ENCODE results near the gene OR5H6.
"Not testable (repeated sequence)": the region's sequence is repeated elsewhere in the genome, so short reads cannot be mapped to it uniquely, and the experiment has no call there.

OR5H6 gene

GRCh38 chr3:98263944-98264343, at the start of gene OR5H6:
TSS of gene OR5H6 (plus strand) at chr3:98264244. CDS start at chr3:98264333, 89 bp downstream.
- DNase-seq (ENCODE audit: low read depth), result no peak
- no peak within 1 kb of the TSS for H3K4me3 ChIP-seq (ENCODE audit: low read depth, low read length)

- no peak overlapping the region for H3K4me3 ChIP-seq (ENCODE audit: low read depth, low read length)
- DNase-seq (ENCODE audit: low read depth), result no peak
Observed at GRCh38 chr3:98215051-98215450, 49.0 kb upstream of the OR5H6 start.

GRCh38 chr3:98223907-98224672, 40.0 kb upstream of the OR5H6 start:
- no peak overlapping the region for H3K4me3 ChIP-seq (ENCODE audit: low read depth, low read length)
- no peak for DNase-seq (ENCODE audit: low read depth)

GRCh38 chr3:98232489-98232888, 31.6 kb upstream of the OR5H6 start:
- DNase-seq (ENCODE audit: low read depth), result no peak
- H3K4me3 ChIP-seq (ENCODE audit: low read depth, low read length), result no peak overlapping the region

- no peak overlapping the region for H3K4me3 ChIP-seq (ENCODE audit: low read depth, low read length)
- DNase-seq (ENCODE audit: low read depth), result no peak
Observed at GRCh38 chr3:98233468-98233867, 30.6 kb upstream of the OR5H6 start.

GRCh38 chr3:98240131-98240530, 23.9 kb upstream of the OR5H6 start:
- DNase-seq (ENCODE audit: low read depth), result no peak
- no peak overlapping the region for H3K4me3 ChIP-seq (ENCODE audit: low read depth, low read length)

GRCh38 chr3:98242155-98242554, 21.9 kb upstream of the OR5H6 start:
- DNase-seq (ENCODE audit: low read depth), result no peak

GRCh38 chr3:98243843-98244242, 20.2 kb upstream of the OR5H6 start:
- DNase-seq (ENCODE audit: low read depth), result no peak
- no peak overlapping the region for H3K4me3 ChIP-seq (ENCODE audit: low read depth, low read length)

More at GRCh38 chr3:98242155-98242554, 21.9 kb upstream of the OR5H6 start:
- H3K4me3 ChIP-seq (ENCODE audit: low read depth, low read length), result no peak overlapping the region

GRCh38 chr3:98246142-98246541, 17.9 kb upstream of the OR5H6 start:
- no peak overlapping the region for H3K4me3 ChIP-seq (ENCODE audit: low read depth, low read length)
- DNase-seq (ENCODE audit: low read depth), result no peak

- not testable (repeated sequence) for H3K4me3 ChIP-seq (ENCODE audit: low read depth, low read length); DNase-seq (ENCODE audit: low read depth)
Observed at GRCh38 chr3:98256026-98256425, 8.0 kb upstream of the OR5H6 start.

GRCh38 chr3:98259707-98260106, 4.3 kb upstream of the OR5H6 start:
- H3K4me3 ChIP-seq (ENCODE audit: low read depth, low read length), result no peak overlapping the region
- no peak for DNase-seq (ENCODE audit: low read depth)

- no peak overlapping the region for H3K4me3 ChIP-seq (ENCODE audit: low read depth, low read length)
- DNase-seq (ENCODE audit: low read depth), result no peak
Observed at GRCh38 chr3:98262046-98262445, 2.0 kb upstream of the OR5H6 start.

- H3K4me3 ChIP-seq (ENCODE audit: low read depth, low read length), result no peak overlapping the region
Observed at GRCh38 chr3:98269846-98270245, 5.8 kb downstream of the OR5H6 start.

GRCh38 chr3:98272126-98272525, 8.1 kb downstream of the OR5H6 start:
- no peak overlapping the region for H3K4me3 ChIP-seq (ENCODE audit: low read depth, low read length)
- no peak for DNase-seq (ENCODE audit: low read depth)

More at GRCh38 chr3:98269846-98270245, 5.8 kb downstream of the OR5H6 start:
- DNase-seq (ENCODE audit: low read depth), result no peak

GRCh38 chr3:98274914-98275313, 10.9 kb downstream of the OR5H6 start:
- DNase-seq (ENCODE audit: low read depth), result no peak
- H3K4me3 ChIP-seq (ENCODE audit: low read depth, low read length), result no peak overlapping the region

GRCh38 chr3:98282205-98282604, 18.2 kb downstream of the OR5H6 start, which contains the start of gene OR5H2:
TSS of gene OR5H2 (plus strand) at chr3:98282505. CDS start at chr3:98282903, 398 bp downstream.
- no peak within 1 kb of the TSS for H3K4me3 ChIP-seq (ENCODE audit: low read depth, low read length)
- no peak for DNase-seq (ENCODE audit: low read depth)

GRCh38 chr3:98290916-98291315, 26.9 kb downstream of the OR5H6 start:
- H3K4me3 ChIP-seq (ENCODE audit: low read depth, low read length), result no peak overlapping the region
- DNase-seq (ENCODE audit: low read depth), result no peak

GRCh38 chr3:98291332-98291957, 27.4 kb downstream of the OR5H6 start:
- no peak overlapping the region for H3K4me3 ChIP-seq (ENCODE audit: low read depth, low read length)
- no peak for DNase-seq (ENCODE audit: low read depth)
